ENCODE data around the gene FIP1L1. TPM values are rescaled to one million over a fixed set of nuclear protein-coding genes. Genes with fewer than 3 reads are reported as not detected.

Gene FIP1L1
- polyA plus RNA-seq, 1 of the 3 experiments (the other 2 are of a cell fraction): 20.3 TPM

DNA sequence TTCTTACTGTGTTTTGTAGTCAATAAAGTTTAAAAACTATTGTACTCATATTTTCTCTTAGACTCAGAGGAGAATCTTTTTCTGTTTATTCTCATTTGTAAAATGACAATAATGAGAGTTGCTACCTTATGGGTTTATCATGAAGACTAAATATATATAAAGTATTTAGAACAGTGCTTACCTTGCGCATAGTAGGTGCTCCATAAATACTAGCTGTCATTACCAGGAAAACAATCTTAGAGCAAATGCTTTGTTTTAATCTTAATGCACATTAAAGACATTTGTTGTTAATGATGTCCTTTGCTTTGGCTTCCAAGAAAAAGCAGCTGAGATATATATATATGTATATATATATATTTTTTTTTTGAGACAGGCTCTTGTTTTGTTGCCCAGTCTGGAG lies 44.9 kb downstream of the FIP1L1 start:
- 100% methylated on average over 1 of the region's 1 CpG for WGBS (ENCODE audit: low lambda C conversion rate)

DNA sequence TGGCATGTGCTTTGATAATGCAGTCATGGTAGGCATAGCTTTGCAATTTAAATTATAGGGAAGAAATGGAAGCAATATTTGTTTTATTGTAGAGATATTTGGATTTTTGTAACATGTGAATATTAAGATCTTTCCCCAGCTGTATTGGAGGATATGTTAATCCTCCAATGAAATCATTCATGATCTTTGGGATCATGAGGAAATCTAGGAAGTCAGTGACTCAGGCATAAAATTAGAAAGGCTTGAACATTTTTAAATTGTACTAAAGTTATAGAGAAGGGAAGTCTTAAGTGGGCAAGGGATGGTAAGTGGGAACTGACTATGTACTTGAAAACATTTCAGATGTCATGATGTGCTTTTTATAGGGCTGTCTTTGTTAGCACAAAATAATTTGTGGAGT lies 46.8 kb downstream of the FIP1L1 start:
- no peak overlapping the region for H3K4me3 ChIP-seq (ENCODE audit: low read depth in 2 of 2, low read length in 1 of 2)
- H4K20me1 ChIP-seq (ENCODE audit: insufficient read depth): no peaks in the 10 kb centered on the region
- no peaks in the 10 kb centered on the region for H3K27me3 ChIP-seq (ENCODE audit: insufficient read depth)
- ChIA-PET POLR2A (no interaction called here), CTCF (interaction anchor here (1.7 kb wide), 1 partner anchor 10 kb away, joined by 5 read pairs; no protein-coding TSS in a partner anchor)
- no peak for DNase-seq
- peaks cover 11% of the 10 kb centered on the region for H3F3A ChIP-seq (replicated peaks; ENCODE audit: insufficient read depth)
- no peak overlapping the region for H3K9ac ChIP-seq
- no peak overlapping the region for H2AFZ ChIP-seq (ENCODE audit: low read depth)
- H3K4me1 ChIP-seq (ENCODE audit: control insufficient read depth in 1 of 2, insufficient read depth in 2 of 2, low read depth in 1 of 2, low read length in 1 of 2): peaks cover 0 to 7% of the 10 kb centered on the region in 2 experiments; a peak in 1 of 4 replicates
- no peak overlapping the region for H3K4me2 ChIP-seq
- TF ChIP-seq FOSL2 (IDR thresholded peaks at IDR 0.05; ENCODE audit: borderline replicate concordance, low read depth): no peak
- TF ChIP-seq, protein P1, sequence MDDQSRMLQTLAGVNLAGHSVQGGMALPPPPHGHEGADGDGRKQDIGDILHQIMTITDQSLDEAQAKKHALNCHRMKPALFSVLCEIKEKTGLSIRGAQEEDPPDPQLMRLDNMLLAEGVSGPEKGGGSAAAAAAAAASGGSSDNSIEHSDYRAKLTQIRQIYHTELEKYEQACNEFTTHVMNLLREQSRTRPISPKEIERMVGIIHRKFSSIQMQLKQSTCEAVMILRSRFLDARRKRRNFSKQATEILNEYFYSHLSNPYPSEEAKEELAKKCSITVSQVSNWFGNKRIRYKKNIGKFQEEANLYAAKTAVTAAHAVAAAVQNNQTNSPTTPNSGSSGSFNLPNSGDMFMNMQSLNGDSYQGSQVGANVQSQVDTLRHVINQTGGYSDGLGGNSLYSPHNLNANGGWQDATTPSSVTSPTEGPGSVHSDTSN (IDR thresholded peaks at IDR 0.05): no peak
- TF ChIP-seq, protein P2, sequence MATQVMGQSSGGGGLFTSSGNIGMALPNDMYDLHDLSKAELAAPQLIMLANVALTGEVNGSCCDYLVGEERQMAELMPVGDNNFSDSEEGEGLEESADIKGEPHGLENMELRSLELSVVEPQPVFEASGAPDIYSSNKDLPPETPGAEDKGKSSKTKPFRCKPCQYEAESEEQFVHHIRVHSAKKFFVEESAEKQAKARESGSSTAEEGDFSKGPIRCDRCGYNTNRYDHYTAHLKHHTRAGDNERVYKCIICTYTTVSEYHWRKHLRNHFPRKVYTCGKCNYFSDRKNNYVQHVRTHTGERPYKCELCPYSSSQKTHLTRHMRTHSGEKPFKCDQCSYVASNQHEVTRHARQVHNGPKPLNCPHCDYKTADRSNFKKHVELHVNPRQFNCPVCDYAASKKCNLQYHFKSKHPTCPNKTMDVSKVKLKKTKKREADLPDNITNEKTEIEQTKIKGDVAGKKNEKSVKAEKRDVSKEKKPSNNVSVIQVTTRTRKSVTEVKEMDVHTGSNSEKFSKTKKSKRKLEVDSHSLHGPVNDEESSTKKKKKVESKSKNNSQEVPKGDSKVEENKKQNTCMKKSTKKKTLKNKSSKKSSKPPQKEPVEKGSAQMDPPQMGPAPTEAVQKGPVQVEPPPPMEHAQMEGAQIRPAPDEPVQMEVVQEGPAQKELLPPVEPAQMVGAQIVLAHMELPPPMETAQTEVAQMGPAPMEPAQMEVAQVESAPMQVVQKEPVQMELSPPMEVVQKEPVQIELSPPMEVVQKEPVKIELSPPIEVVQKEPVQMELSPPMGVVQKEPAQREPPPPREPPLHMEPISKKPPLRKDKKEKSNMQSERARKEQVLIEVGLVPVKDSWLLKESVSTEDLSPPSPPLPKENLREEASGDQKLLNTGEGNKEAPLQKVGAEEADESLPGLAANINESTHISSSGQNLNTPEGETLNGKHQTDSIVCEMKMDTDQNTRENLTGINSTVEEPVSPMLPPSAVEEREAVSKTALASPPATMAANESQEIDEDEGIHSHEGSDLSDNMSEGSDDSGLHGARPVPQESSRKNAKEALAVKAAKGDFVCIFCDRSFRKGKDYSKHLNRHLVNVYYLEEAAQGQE (IDR thresholded peaks at IDR 0.05; ENCODE audit: low read depth, low read length): no peak
- no peak for TF ChIP-seq EZH2phosphoT487 (IDR thresholded peaks at IDR 0.05; ENCODE audit: borderline replicate concordance, low read depth)
- TF ChIP-seq RXRA (IDR thresholded peaks at IDR 0.05; ENCODE audit: borderline replicate concordance, low read depth): no peak
- TF ChIP-seq NFIC (IDR thresholded peaks at IDR 0.05; ENCODE audit: borderline replicate concordance): no peak
- no peak overlapping the region for H3K27ac ChIP-seq (ENCODE audit: low read depth in 2 of 2, low read length in 1 of 2)
- H3K36me3 ChIP-seq (replicated peaks in 1 of 2; ENCODE audit: control insufficient read depth in 1 of 2, insufficient read depth in 2 of 2, low read length in 1 of 2): peaks cover 41 to 60% of the 10 kb centered on the region in 2 experiments
- H3K79me2 ChIP-seq (ENCODE audit: insufficient read depth): peaks cover 3% of the 10 kb centered on the region
- H3K9me3 ChIP-seq: no peaks in the 10 kb centered on the region
- no peaks in the 10 kb centered on the region for H3K9me2 ChIP-seq

More for the DNA sequence above, 44.9 kb downstream of the FIP1L1 start:
- TF ChIP-seq FOXJ3 (CRISPR knock-in tag; IDR thresholded peaks at IDR 0.05): no peak
- TF ChIP-seq RFX5 (IDR thresholded peaks at IDR 0.05; ENCODE audit: low read length): no peak
- no peak for TF ChIP-seq POLR2AphosphoS5 (IDR thresholded peaks at IDR 0.05; ENCODE audit: low read depth, low read length)
- TF ChIP-seq, protein P3, sequence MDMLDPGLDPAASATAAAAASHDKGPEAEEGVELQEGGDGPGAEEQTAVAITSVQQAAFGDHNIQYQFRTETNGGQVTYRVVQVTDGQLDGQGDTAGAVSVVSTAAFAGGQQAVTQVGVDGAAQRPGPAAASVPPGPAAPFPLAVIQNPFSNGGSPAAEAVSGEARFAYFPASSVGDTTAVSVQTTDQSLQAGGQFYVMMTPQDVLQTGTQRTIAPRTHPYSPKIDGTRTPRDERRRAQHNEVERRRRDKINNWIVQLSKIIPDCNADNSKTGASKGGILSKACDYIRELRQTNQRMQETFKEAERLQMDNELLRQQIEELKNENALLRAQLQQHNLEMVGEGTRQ (IDR thresholded peaks at IDR 0.05; ENCODE audit: borderline replicate concordance, low read depth, low read length): no peak
- no peak for TF ChIP-seq RCOR1 (IDR thresholded peaks at IDR 0.05; ENCODE audit: low read length)
- no peak for TF ChIP-seq MEF2A (IDR thresholded peaks at IDR 0.05; ENCODE audit: borderline replicate concordance, low read depth)
- TF ChIP-seq CHD2 (IDR thresholded peaks at IDR 0.05; ENCODE audit: low read length, partially characterized antibody): no peak
- Histone ChIP-seq H3K79me2 (ENCODE audit: insufficient read depth) (peaks cover 7% of the 10 kb centered on the region), H2AFZ (ENCODE audit: low read depth) (no peak overlapping the region), H3F3A (replicated peaks; ENCODE audit: insufficient read depth) (peaks cover 6% of the 10 kb centered on the region), H3K27me3 (ENCODE audit: insufficient read depth) (no peaks in the 10 kb centered on the region), H3K9me3 (no peaks in the 10 kb centered on the region), H3K4me2 (no peak overlapping the region), H3K4me3 (ENCODE audit: low read depth in 2 of 2, low read length in 1 of 2) (no peak overlapping the region), H3K9ac (no peak overlapping the region), H3K4me1 (ENCODE audit: control insufficient read depth in 1 of 2, insufficient read depth in 2 of 2, low read depth in 1 of 2, low read length in 1 of 2) (peaks cover 0 to 7% of the 10 kb centered on the region in 2 experiments; a peak in 1 of 4 replicates), H3K27ac (ENCODE audit: low read depth in 2 of 2, low read length in 1 of 2) (no peak overlapping the region), H3K9me2 (no peaks in the 10 kb centered on the region), H3K36me3 (replicated peaks in 1 of 2; ENCODE audit: control insufficient read depth in 1 of 2, insufficient read depth in 2 of 2, low read length in 1 of 2) (peaks cover 29 to 52% of the 10 kb centered on the region in 2 experiments), H4K20me1 (ENCODE audit: insufficient read depth) (no peaks in the 10 kb centered on the region)
- CTCF ChIA-PET: interaction anchor here (2.5 kb wide), 1 partner anchor 812 kb away, joined by 7 read pairs; no protein-coding TSS in a partner anchor
- POLR2A ChIA-PET: no interaction called here
- DNase-seq: no peak
